Activated CD4-positive, alpha-beta T cell treated with anti-CD3 and anti-CD28 coated beads, Interleukin-2, amount 50 U/mL, for 24 hours (primary cell): Measurements from ENCODE around the gene TACC3.

Experiments used
- DNase-seq, 2 donors: peaks; one replicate each; pipeline ENCODE4 v3.0.0-alpha.2; 2020; ENCODE audit warnings: low read depth in 1 of 2, low spot score in 1 of 2

Gene TACC3

DNA sequence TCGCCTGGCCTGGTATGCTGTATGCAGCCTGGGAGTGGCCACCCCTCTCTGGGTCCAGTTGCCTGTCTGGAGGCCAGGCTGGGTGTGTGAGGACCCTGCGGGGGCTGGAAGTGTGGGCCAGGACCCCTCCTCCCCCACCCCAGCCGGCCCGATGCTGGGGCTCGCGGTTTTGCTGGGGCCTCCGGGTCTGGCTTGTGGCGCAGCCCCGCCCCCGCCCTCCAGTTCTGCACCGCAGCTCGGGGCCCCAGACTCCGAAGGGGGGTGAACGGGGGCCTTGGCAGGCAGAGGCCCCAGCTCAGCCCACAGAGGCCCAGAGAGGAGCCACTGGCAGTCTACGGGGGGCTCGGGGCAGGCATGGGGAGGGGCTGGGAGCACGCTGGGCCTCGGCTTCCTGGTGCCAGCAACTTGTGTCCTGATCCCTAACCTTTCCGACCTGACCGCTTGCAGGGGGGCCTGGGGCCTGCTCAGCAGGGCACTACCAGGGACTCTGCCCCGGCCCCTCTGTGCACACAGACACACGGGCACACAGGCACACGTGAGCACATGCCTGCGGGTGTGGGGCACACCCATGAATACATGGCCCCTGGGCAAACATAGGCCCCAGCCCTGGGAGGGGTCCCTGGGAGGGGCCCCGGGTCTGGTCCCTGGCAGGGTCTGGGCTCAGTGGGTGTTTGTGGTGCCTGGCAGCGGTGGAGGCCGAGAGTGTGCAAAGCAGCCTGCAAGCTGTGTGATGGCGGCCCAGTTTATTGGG, 50.4 kb downstream of the TACC3 start:
- DNase-seq: no peak

DNA sequence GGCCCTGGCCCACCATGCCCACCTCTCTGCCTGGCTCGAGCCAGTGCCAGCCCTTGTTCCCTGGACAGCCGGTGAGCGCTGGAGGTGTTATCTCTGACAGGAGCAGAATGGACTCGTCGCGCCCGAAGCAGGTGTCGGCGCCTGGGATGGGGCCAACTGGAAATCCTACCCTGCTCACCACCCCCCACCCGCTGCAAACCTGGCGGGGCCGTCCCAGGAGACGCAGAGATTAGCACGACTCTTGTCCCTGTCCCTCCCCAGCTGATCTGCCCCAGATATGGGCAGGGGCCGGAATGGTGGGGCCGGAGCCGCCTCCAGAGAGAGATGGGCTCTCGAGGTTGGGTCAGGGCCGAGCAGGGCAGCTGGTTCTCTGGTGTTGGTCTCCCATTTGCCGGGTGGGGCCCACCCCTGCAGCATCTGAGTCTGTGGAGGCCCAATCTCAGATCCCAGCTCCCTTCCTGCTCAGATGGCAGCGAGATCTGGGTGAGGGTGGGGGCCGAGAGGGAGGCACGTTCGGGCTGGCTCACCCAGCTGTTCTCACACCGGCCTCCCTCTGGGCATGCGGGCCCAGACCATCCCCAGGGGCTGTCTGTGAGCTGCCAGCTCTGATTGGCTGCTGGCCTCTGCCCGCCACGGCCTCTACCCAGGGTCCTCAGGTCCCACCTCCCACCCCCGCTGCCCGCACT, 51.7 kb downstream of the TACC3 start:
- DNase-seq: no peak

DNA sequence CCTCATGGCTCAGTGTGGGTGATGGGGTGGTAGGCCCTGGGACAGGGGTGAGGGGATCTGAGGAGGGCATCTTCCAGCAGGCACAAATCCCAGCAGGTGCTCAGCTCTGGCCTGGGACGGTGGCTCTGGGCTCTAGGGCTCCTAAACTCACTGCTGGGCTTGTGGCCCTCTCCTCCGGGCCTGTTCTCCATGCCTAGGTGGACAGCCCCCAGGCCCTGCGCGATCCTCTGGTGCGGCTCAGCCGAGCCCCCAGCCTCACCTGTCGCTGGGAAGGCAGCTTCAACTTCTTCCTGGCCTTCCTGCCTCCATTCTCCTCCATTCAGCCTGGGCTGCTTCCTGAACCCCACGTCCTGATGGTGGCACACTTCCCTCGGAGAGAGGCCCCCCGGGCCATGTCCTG, 52.4 kb downstream of the TACC3 start:
- DNase-seq: no peak

DNA sequence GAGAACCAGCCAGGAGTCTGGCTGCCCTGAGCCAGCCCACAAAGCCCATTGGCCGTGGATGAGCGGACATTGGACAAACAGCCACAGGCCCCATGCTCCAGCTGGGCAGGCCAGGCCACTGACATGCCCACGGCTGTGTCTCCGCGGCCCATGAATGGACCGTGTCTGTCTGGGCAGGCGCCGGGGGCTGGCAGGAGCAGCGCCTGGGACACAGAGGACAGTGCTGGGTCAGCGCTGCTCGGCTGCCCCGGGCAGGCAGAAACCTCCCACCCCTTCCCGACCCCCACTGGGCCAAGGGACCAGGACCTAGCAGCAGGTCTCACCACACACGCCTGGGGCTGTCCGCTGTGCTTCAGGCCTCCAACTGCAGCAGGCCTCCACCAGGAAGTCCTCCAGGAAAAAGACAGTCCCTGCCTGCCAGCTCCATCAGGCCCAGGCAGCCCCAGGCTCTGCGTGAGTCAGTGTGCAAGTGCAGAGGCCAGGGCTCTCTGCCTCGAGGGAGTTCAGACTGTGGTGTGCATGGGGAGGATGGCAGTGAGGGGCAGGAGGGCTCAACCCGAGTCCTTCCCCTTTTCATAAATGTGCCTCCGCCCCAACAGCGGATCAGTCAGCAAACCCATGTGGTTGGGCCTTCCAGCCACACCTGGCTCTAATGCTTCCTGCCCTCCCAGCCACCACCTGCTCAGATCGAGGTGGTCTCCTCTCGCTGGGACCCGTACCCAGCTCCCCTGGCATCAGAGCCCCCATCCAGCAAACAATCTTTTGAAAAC, 54.6 kb downstream of the TACC3 start:
- DNase-seq: no peak

DNA sequence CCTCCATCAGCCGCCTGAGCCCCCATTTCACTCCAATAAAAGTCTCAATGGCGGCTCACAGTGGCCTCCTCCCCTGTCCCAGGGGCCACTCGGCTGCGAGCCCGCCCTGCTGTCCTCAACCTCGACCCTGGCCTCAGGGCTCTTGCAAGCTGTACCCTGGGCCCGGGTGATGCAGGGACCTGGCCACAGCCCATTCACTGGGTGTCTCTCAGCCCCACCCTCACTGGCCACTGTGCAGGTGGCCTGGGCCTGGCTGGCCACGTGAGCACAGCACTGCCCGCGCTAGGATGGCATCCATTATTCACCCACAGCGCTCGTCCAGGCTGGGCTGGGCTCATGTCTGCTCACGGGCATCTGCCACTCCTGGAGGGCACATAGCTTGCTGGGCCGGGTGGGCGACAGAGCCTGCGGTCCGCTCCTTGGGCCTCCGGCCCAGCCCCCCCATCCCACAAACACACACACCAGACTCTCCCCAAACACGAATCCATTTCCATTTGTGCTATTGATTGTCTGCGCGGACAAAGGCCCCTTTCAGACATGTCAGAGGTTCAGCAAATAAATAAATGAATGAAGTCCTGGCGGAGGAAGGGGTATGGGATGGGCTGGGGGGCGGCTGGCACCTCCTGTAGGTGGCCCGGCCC, 55.3 kb downstream of the TACC3 start:
- no peak for DNase-seq

DNA sequence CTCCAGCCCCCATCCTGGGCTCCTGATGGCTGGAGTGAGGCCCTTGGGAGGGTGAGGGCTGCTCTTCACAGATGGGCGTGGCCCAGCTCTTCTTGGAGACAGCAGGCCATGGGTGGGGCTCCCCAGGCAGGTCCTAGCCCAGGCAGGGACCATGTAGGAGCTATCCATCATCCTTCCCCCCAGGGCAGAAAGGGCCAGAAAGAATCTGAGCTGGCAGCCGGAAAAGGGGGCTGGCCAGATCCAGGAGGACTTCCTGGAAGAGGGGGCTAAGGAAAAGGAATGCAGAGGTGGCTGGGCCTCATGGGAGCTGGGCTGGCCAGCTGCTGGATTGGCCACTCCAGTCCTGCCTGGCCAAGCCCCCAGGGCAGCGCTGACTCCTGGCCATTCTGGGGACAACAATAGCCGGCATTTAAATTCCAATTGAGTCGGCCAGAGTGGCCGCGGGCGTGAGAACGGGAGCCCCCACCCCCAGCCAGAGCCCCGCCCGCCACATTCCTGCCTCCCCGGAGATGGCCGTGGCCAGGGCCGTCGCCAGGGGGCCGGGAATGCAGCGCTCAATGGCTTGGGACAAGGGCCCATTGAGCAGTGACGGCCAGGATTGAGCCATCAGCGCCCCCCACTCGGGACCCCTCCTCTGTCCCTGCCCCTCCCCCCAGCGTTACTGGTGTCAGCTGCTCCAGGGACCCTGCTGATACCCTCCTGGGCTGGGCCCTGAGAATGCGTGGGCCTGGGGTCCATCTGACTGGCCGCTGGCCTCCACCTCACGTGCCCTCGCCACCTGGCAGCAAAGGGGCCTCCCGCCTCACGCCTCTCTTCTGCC, 56.7 kb downstream of the TACC3 start:
- DNase-seq: no peak

DNA sequence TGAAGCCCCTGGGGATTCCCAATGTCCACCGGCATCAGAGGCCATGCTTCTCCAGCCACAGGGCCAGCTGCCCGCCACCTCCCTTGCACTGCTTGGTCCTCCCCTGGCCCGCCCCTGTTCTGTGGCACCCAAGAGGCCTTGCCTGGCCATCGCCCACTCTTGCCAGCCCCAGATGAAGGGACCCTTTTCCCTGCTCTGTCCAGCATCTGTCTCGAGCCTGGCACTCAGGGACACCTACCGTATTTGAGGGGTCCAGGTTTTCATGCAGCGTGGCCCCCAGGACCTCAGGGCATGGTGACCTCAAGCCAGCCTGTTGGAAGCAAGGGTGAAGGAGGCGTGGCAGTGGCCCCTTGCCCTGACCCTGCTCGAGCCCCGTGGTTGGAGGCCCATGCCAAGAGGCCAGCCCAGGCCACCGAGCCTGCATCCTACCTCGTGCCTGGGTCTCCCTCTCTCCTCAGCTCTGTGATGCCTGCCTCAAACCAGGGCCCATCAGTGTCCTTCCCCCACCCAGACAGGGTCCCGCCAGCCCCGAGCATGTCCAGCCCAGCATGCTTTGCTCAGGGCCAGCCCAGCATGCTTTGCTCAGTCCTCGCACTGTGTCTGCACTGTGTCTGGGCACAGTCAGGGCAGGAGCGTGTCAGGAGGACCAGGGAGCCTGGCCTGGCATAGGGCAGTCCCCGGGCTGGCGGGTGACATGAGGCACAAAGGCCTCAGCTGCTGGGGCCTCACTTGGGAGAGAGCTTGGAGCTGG, 57.5 kb downstream of the TACC3 start:
- no peak for DNase-seq

DNA sequence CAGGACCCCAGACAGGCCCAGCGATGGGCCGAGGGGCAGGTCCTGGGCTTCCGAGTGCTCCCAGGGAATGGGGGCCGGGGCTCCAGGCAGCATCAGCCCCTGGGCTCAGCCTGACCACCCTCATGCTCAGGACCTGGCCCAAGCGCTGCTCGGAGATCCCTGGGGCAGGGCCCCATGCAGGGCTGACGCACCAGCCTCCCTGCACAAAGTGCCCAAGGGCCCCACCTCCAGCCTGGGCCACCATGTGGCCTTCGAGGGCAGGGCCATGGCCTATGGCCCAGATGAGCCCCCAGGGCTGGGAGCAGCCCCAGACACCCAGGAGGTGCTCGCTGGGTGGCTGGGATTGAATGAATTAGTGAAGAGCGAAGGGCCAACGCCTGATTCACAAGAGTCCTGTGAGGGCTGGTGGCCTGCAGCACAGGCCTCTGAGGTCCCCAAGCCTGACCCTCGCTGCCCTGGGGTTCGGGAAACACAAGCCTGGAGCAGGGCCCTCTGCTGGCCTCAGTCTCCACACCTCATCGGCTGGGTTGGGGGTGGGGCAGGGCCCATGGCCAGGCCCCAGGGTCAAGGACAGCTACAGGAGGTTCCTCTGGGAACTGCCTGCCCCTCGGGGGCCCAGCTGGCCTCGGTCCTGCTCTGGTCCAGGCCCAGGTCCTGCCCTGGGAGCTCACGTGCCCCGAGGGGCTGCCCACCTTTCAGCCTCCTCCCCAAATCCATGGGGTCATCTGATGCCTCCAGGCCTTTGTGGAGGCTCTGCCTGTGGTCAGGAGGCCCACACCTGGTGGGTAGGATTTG, 58.5 kb downstream of the TACC3 start:
- no peak for DNase-seq

DNA sequence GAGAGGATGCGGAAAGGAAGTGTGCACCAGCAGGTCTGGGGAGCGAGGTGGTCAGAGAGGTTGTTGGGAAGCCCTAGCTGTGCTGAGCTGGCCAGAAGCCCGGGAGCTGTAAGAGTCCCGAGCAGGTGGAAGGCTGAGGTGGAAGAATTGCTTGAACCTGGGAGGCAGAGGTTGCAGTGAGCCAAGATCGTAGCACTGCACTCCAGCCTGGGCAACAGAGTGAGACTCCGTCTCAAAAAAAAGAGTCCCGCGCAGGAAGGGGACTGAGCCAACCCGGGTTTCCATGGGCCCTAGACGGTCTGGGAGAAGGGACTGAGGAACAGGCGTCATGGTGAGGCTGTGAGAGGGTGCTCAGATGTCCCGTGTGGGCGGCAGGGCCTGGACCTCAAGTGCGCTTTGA, 59.1 kb downstream of the TACC3 start:
- DNase-seq: no peak

DNA sequence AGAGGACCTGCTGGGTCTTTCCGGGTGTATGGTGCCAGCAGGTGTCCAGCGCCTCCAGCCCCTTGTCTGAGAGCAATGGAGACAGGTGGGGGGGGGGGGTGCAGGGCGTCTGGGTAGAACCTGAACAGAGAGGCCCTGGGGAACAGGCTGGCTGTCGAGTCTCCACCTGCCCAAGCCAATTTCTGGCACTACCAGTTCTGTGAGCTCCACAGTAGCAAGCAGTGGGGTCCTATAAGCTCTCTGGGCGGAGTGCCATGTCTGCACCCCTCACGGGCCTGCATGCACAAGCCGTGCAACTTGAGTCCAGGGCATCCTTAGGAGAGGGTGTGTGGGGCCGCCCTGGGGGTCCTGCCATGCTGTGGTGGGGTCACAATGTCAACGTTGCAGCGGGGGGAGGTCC, 61.7 kb downstream of the TACC3 start:
- DNase-seq: no peak

DNA sequence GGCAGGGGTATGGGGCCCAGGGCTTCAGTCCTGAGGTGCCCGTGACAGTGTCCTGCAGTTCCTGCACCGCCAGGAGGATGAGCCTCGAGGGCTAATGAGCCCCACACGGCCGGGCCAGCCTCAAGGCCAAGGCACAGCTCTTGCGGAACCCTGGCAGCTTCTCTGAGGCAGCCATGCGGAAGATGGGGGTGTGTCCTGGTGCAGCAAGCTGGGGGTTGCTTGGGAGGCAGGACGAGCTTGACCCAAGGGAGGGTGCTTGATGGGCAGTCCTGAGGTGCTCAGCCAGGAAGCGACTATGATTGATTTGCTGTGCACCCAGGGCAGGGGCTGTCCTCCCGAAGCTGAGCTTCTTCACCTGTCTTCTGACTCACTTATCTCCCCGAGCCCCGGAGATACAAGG, 62.6 kb downstream of the TACC3 start:
- no peak for DNase-seq

DNA sequence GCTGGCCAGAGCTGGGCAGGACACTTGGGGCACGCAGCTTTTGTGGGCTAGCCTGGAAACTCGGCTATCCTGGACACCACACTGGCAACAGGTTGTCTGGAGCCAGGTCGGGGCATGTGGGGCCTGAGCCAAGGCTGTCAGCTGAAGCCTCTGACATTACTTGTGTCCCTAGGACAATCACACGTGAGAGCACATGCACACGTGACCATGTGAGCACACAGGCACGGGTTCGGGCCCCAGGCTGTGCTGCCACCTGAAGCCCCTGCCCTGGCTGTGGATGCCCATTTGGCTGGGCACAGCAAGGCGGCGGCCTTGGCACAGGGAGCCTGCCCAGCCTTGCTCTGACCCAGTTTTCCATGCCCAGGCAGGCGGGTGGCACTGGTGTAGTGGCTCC, 63.1 kb downstream of the TACC3 start:
- DNase-seq: no peak

DNA sequence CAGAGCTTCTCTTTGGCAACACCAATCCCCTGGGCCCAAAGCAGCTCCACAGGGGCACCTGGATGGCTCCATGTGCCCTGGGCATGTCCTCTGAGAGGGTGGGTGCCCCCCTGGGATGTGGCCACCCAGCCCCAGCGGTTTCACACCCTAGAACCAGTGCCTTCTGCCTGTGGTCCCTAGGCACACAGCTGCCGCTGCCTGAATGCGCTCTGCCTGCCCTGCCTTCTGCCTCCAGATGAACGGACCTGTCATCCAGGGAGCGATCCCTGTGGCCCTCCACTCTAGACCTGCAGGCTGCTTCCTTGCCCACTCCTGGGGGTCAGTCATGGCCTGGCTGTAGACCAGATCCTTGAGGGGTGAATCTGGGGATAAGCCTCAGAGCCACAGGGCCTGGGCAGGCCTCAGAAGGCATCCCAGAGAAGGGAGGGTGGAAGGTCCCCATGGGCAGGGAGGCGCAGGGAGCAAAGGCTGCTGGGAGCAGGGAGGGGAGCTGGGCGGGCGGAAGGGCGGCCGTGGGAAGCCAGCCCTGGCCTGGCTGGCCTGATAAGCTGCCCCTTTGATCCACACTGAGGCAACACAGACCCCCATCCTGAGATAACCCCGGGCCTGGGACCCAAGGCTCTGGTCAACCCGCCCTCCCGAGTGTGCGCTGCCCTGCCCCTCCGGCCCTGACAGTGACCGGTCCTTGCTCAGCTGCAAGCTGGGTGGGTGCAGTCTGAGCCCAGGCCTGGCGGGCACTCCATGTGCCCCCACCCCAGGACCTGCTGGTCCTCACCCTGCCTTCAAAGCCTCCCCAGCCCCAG, 63.7 kb downstream of the TACC3 start:
- no peak for DNase-seq

DNA sequence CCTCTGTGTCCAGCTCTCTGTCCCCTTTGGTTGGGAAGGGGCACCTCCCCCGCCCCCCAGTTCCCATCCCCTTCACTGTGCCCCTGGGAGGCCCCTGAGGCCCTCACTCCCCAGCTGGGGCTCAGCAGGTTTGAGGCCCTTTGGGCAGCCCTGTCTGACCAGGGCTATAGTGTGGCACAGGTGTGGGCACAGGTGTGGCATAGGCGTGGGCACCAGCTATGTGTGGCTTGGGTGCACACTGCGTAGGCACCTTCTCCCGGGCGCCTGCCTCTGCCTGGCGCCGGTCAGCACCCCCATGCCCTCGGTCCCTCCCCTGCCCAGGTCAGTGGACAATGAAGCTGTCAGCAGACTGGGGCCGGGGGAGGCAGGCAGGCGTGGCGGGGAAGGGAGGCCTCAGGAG, 64.3 kb downstream of the TACC3 start:
- DNase-seq: no peak

DNA sequence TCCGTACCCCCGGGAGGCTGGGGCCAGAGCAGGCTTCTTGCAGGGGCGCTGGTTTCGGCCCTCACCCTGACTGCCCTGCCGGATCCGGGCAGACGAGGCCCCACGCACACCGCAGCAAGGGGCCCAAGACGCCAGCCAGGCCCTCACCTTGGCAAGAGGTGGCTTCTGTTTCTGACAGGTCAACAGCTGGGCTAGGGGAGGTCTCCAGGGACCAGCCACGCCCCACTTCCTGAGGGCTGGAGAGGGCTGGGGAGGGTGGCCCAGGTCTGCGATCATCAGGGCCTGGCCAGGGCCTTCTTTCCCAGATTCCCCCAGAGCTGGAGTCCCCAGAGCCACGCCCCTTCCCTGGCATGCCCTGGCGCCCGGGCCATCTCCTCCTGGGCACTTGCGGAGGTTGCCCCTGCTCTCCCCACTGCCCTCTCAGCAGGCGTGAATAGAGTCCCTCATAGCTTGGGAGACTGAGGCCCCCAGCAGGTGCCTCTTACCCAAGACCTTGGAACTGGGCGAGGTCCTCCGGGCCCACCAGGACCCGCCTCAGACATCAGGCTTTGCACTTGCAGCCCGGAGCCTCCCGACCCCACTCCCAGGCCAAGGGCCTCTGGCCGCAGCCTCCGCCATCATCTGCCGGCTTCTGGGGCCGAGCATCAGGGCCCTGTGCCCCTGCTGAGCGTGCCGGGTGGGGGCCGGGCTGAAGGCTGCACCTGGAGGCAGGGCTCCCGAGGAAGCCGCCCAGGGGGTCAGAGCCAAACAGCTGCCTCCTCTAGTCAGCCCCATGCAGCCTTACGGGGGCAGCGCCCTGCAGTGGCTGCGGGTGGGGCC, 65.4 kb downstream of the TACC3 start:
- no peak for DNase-seq

DNA sequence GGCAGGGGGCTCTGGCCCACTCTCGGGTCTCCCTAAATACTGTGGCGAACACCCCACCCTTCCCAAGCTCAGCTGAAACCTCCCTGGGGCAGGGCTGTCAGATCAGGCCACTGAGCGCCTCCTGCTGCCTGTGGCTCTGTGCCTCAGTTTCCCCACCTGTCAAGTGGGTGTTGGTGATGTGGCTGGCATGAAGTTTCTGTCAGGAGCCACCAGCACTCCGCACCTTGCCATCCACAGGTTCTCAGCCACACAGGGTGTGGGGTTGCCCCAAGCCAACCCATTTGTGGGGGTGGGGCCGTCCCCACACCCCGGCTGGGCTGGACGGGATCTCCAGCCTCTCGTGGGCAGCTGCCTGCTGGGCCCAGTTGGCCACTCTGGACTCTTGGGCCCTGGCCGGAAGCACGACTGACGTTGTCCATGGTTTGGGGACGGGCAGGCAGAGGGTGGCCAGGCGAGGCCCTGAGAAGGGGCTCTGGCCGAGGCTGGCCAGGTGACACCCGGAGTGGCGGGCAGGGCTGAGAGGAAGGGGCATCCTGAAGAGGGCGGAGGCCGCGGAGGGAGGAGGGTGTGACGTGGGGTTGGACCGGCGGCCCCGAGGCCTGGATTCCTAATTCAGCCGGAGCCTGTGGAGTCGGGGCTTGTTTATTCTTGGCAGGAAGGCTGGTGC, 66.2 kb downstream of the TACC3 start:
- no peak for DNase-seq
